Natural killer cell (primary cell): ENCODE data around the gene MBP. TPM values are rescaled to one million over a fixed set of nuclear protein-coding genes. Genes with fewer than 3 reads are reported as not detected.

ENCODE experiments used
- ATAC-seq, 3 donors: fragments of 150-1000 bp in 2 of 3; fragments of 200-7000 bp in 1 of 3; cut with Tn5 transposase; 1 replicate in 1 of 3; 2 replicates in 2 of 3; pipeline ENCODE4 v1.10.0; 2021; ENCODE audit warnings: mild to moderate bottlenecking in 2 of 3, moderate library complexity in 2 of 3
- DNase-seq, 2 donors: peaks; one replicate each; pipeline versions ENCODE4 v3.0.0 to v3.0.0-alpha.2; 2013 to 2021; ENCODE audit warnings: mixed read lengths in 1 of 2
- H3K27ac ChIP-seq: one replicate; pipeline ENCODE4 v1.5.1; 2013; ENCODE audit warnings: mild to moderate bottlenecking, low read length
- H3K27me3 ChIP-seq: one replicate; pipeline ENCODE4 v1.6.1; 2013; ENCODE audit warnings: low read length; ENCODE audit not compliant: control insufficient read depth, insufficient read depth
- H3K36me3 ChIP-seq: one replicate; pipeline ENCODE4 v1.6.1; 2013; ENCODE audit warnings: low read length; ENCODE audit not compliant: control insufficient read depth, insufficient read depth
- H3K4me1 ChIP-seq: one replicate; pipeline ENCODE4 v1.6.1; 2013; ENCODE audit warnings: low read length; ENCODE audit not compliant: control insufficient read depth, insufficient read depth
- H3K4me3 ChIP-seq: one replicate; pipeline ENCODE4 v1.5.1; 2013; ENCODE audit warnings: low read length
- H3K9me3 ChIP-seq: one replicate; pipeline ENCODE4 v1.6.1; 2013; ENCODE audit warnings: low read length; ENCODE audit not compliant: control insufficient read depth, insufficient read depth
- H3K27ac Mint-ChIP-seq, 2 donors: one replicate each; pipeline ENCODE4 v1.8.0; 2022; ENCODE audit warnings: mild to moderate bottlenecking in 2 of 2, mixed read lengths in 2 of 2, moderate library complexity in 1 of 2
- H3K27me3 Mint-ChIP-seq, 2 donors: one replicate each; pipeline ENCODE4 v1.8.0; 2022; ENCODE audit warnings: low read depth in 2 of 2, mixed read lengths in 2 of 2
- H3K36me3 Mint-ChIP-seq: one replicate; pipeline ENCODE4 v1.8.0; 2022; ENCODE audit warnings: mixed read lengths
- H3K4me1 Mint-ChIP-seq, 2 donors: one replicate each; pipeline ENCODE4 v1.8.0; 2022; ENCODE audit warnings: mixed read lengths in 2 of 2
- H3K4me3 Mint-ChIP-seq: one replicate; pipeline ENCODE4 v1.8.0; 2022; ENCODE audit warnings: mild to moderate bottlenecking, moderate library complexity, mixed read lengths
- H3K9me3 Mint-ChIP-seq, 2 donors: one replicate each; pipeline ENCODE4 v1.8.0; 2022; ENCODE audit warnings: mixed read lengths in 2 of 2
- WGBS: methylation state at CpG from one replicate; pipeline ENCODE4 v1.1.7; 2013; ENCODE audit warnings: missing lambda C conversion rate; ENCODE audit not compliant: insufficient coverage; 5-methylcytosine and 5-hydroxymethylcytosine counted together
- intact Hi-C: fragments of 100-400 bp; cut with micrococcal nuclease; formaldehyde crosslinking; loops from one replicate; pipeline ENCODE4 v1.14.2; 2022
- total RNA-seq, 4 donors: library from RNA; stranded (reverse); fragments of 120-200 nt in 1 of 4; gene quantifications; one replicate each; pipeline versions ENCODE4 v1.2.3 to v1.2.4, GENCODE V29; 2013 to 2022
- TF ChIP-seq, protein P1 (sequence below): fragments of 200-600 bp; IDR thresholded peaks from one replicate; pipeline ENCODE4 v1.8.0; 2022; ENCODE audit warnings: antibody characterized with exemption

Gene MBP
- total RNA-seq, 3 donors from 2014 or later (not counting 1 experiment from before 2014, with no cell fraction given): 183 to 344 (median 325) TPM

DNA sequence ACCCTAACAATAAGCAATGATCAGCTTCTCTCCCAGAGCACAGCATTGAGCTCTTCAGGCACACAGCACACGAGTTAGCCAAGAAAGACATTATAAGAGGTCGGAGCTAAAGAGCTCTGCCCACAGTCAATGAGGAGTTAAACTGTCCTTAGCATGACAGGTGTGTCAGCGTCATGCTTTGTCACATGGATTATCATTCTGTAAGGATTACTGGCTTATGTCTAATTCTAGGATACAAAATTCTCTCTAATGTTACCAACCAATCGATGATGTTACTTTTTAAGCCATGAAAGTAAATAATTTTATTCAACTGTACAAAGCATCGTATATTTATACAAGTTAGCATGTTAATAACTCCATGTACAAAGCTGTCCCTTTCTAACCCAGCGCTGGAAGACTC is 201.4 kb downstream of the MBP start:
- 97% methylated on average over 6 of the region's 6 CpGs for WGBS
- DNase-seq (no peak), ATAC-seq (no peak)
- Mint-ChIP-seq H3K27ac (no peak overlapping the region), H3K4me3 (no peak overlapping the region), H3K36me3 (peaks cover 11% of the 10 kb centered on the region), H3K9me3 (no peaks in the 10 kb centered on the region), H3K27me3 (no peaks in the 10 kb centered on the region), H3K4me1 (peaks cover 0 to 7% of the 10 kb centered on the region in 2 donors)
- Histone ChIP-seq H3K27me3 (no peaks in the 10 kb centered on the region), H3K4me1 (no peaks in the 10 kb centered on the region), H3K4me3 (no peak overlapping the region), H3K36me3 (peaks cover 59% of the 10 kb centered on the region), H3K27ac (no peak overlapping the region), H3K9me3 (no peaks in the 10 kb centered on the region)
- intact Hi-C loops: no loop called here
- TF ChIP-seq, protein P1, sequence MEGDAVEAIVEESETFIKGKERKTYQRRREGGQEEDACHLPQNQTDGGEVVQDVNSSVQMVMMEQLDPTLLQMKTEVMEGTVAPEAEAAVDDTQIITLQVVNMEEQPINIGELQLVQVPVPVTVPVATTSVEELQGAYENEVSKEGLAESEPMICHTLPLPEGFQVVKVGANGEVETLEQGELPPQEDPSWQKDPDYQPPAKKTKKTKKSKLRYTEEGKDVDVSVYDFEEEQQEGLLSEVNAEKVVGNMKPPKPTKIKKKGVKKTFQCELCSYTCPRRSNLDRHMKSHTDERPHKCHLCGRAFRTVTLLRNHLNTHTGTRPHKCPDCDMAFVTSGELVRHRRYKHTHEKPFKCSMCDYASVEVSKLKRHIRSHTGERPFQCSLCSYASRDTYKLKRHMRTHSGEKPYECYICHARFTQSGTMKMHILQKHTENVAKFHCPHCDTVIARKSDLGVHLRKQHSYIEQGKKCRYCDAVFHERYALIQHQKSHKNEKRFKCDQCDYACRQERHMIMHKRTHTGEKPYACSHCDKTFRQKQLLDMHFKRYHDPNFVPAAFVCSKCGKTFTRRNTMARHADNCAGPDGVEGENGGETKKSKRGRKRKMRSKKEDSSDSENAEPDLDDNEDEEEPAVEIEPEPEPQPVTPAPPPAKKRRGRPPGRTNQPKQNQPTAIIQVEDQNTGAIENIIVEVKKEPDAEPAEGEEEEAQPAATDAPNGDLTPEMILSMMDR: no peak

Other genes starting within 250 kb of the MBP start
- gene GALR1, start 117.1 kb upstream of the MBP start, total RNA-seq: not detected